Measurements from ENCODE around the gene SPSB2. TPM values are rescaled to one million over a fixed set of nuclear protein-coding genes. Genes with fewer than 3 reads are reported as not detected.

The SPSB2 gene
- 5.6 TPM for polyA plus RNA-seq (2013)

- POLR2A ChIA-PET, result interaction anchor here (0.9 to 2.6 kb wide), 6 partner anchors 17 to 235 kb away, joined by 3 to 21 read pairs (median 5); partner anchors contain the start of genes C12orf57, C1RL, RNU7-1 and USP5
- Histone ChIP-seq H3K9me3 (ENCODE audit: control extremely low read depth in 1 of 5, control insufficient read depth in 4 of 5, insufficient read depth in 2 of 5, low read depth in 1 of 5, low read length in 4 of 5) (no peaks in the 10 kb centered on the region), H3K27me3 (replicated peaks in 2 of 5; ENCODE audit: control insufficient read depth in 4 of 5, insufficient read depth in 5 of 5, low read length in 4 of 5) (no peaks in the 10 kb centered on the region), H3K4me1 (ENCODE audit: control extremely low read depth in 1 of 4, control insufficient read depth in 4 of 4, insufficient read depth in 4 of 4, low read length in 3 of 4) (peaks cover 16 to 63% (median 55%) of the 10 kb centered on the region in 4 experiments), H3K27ac (ENCODE audit: insufficient read depth in 1 of 2, low read depth in 1 of 2, low read length in 2 of 2, poor library complexity in 1 of 2, severe bottlenecking in 2 of 2) (peak within 1 kb of the TSS; percentile 55 to 86), H3K36me3 (ENCODE audit: control insufficient read depth in 4 of 4, insufficient read depth in 4 of 4, low read length in 3 of 4) (peaks cover 4 to 29% (median 22%) of the 10 kb centered on the region in 4 experiments), H3K4me3 (ENCODE audit: control insufficient read depth in 1 of 7, extremely low read depth in 1 of 7, insufficient read depth in 4 of 7, low read depth in 2 of 7, low read length in 6 of 7) (peak within 1 kb of the TSS; percentile 77 to 94 (median 82))
- peak; percentile 98 to 99 (median 99) for DNase-seq
- CTCF ChIA-PET, result interaction anchor here (0.7 to 9.4 kb wide), 35 partner anchors 9 to 238 kb away, joined by 3 to 105 read pairs (median 5); partner anchors contain the start of genes C12orf57, CDCA3, LRRC23 and MLF2
- under 1% methylated on average over 49 of the region's 66 CpGs for WGBS (ENCODE audit: insufficient coverage)
These were observed at the start of gene SPSB2 for GRCh38 chr12:6873094-6874014. Gene SPSB2 (minus strand): TSS chr12:6873303. CDS start chr12:6872901, 402 bp downstream.

GRCh38 chr12:6921996-6922946 is 49.2 kb upstream of the SPSB2 start:
- peaks cover 5 to 52% (median 38%) of the 10 kb centered on the region in 4 experiments for H3K4me1 ChIP-seq (ENCODE audit: control extremely low read depth in 1 of 4, control insufficient read depth in 4 of 4, insufficient read depth in 4 of 4, low read length in 3 of 4)
- DNase-seq, result no peak
- CTCF ChIA-PET, result interaction anchor here (0.7 to 9.1 kb wide), 9 partner anchors 9 to 50 kb away, joined by 3 to 124 read pairs (median 4); partner anchors contain the start of genes C12orf57, RNU7-1 and SPSB2
- H3K4me3 ChIP-seq (ENCODE audit: control insufficient read depth in 1 of 7, extremely low read depth in 1 of 7, insufficient read depth in 4 of 7, low read depth in 2 of 7, low read length in 6 of 7), result no peak overlapping the region
- WGBS (ENCODE audit: insufficient coverage), result 69% methylated on average over 9 of the region's 9 CpGs
- H3K27ac ChIP-seq (ENCODE audit: insufficient read depth in 1 of 2, low read depth in 1 of 2, low read length in 2 of 2, poor library complexity in 1 of 2, severe bottlenecking in 2 of 2), result peak overlapping the region in 1 of 2 experiments; percentile 3
- H3K36me3 ChIP-seq (ENCODE audit: control insufficient read depth in 4 of 4, insufficient read depth in 4 of 4, low read length in 3 of 4), result peaks cover 0 to 28% (median 7%) of the 10 kb centered on the region in 4 experiments
- H3K9me3 ChIP-seq (ENCODE audit: control extremely low read depth in 1 of 5, control insufficient read depth in 4 of 5, insufficient read depth in 2 of 5, low read depth in 1 of 5, low read length in 4 of 5), result no peaks in the 10 kb centered on the region
- no peaks in the 10 kb centered on the region for H3K27me3 ChIP-seq (replicated peaks in 2 of 5; ENCODE audit: control insufficient read depth in 4 of 5, insufficient read depth in 5 of 5, low read length in 4 of 5)
- POLR2A ChIA-PET, result no interaction called here

GRCh38 chr12:6921539-6921938 is 48.4 kb upstream of the SPSB2 start:
- Histone ChIP-seq H3K27ac (ENCODE audit: insufficient read depth in 1 of 2, low read depth in 1 of 2, low read length in 2 of 2, poor library complexity in 1 of 2, severe bottlenecking in 2 of 2) (no peak overlapping the region), H3K9me3 (ENCODE audit: control extremely low read depth in 1 of 5, control insufficient read depth in 4 of 5, insufficient read depth in 2 of 5, low read depth in 1 of 5, low read length in 4 of 5) (no peaks in the 10 kb centered on the region), H3K4me3 (ENCODE audit: control insufficient read depth in 1 of 7, extremely low read depth in 1 of 7, insufficient read depth in 4 of 7, low read depth in 2 of 7, low read length in 6 of 7) (no peak overlapping the region), H3K4me1 (ENCODE audit: control extremely low read depth in 1 of 4, control insufficient read depth in 4 of 4, insufficient read depth in 4 of 4, low read length in 3 of 4) (peaks cover 5 to 44% (median 31%) of the 10 kb centered on the region in 4 experiments), H3K36me3 (ENCODE audit: control insufficient read depth in 4 of 4, insufficient read depth in 4 of 4, low read length in 3 of 4) (peaks cover 0 to 35% (median 10%) of the 10 kb centered on the region in 4 experiments), H3K27me3 (replicated peaks in 2 of 5; ENCODE audit: control insufficient read depth in 4 of 5, insufficient read depth in 5 of 5, low read length in 4 of 5) (no peaks in the 10 kb centered on the region)
- POLR2A ChIA-PET, result no interaction called here
- WGBS (ENCODE audit: insufficient coverage), result 99% methylated on average over 7 of the region's 7 CpGs
- CTCF ChIA-PET, result interaction anchor here (0.7 to 9.1 kb wide), 7 partner anchors 9 to 49 kb away, joined by 3 to 124 read pairs (median 5); partner anchors contain the start of genes C12orf57, RNU7-1 and SPSB2
- DNase-seq, result no peak

- H3K27ac ChIP-seq (ENCODE audit: insufficient read depth in 1 of 2, low read depth in 1 of 2, low read length in 2 of 2, poor library complexity in 1 of 2, severe bottlenecking in 2 of 2), result no peak overlapping the region
- H3K36me3 ChIP-seq (ENCODE audit: control insufficient read depth in 4 of 4, insufficient read depth in 4 of 4, low read length in 3 of 4), result peaks cover 0 to 39% (median 10%) of the 10 kb centered on the region in 4 experiments
- H3K9me3 ChIP-seq (ENCODE audit: control extremely low read depth in 1 of 5, control insufficient read depth in 4 of 5, insufficient read depth in 2 of 5, low read depth in 1 of 5, low read length in 4 of 5), result no peaks in the 10 kb centered on the region
- no peak for DNase-seq
- 100% methylated on average over 2 of the region's 7 CpGs for WGBS (ENCODE audit: insufficient coverage)
- no peak overlapping the region for H3K4me3 ChIP-seq (ENCODE audit: control insufficient read depth in 1 of 7, extremely low read depth in 1 of 7, insufficient read depth in 4 of 7, low read depth in 2 of 7, low read length in 6 of 7)
- ChIA-PET CTCF (interaction anchor here (1.2 to 9.1 kb wide), 5 partner anchors 9 to 189 kb away, joined by 3 to 124 read pairs (median 4); partner anchors contain the start of gene C1RL), POLR2A (interaction anchor here (0.6 kb wide), 1 partner anchor 18 kb away, joined by 3 read pairs; no protein-coding TSS in a partner anchor)
- peaks cover 3 to 34% (median 23%) of the 10 kb centered on the region in 4 experiments for H3K4me1 ChIP-seq (ENCODE audit: control extremely low read depth in 1 of 4, control insufficient read depth in 4 of 4, insufficient read depth in 4 of 4, low read length in 3 of 4)
- H3K27me3 ChIP-seq (replicated peaks in 2 of 5; ENCODE audit: control insufficient read depth in 4 of 5, insufficient read depth in 5 of 5, low read length in 4 of 5), result peaks cover 0 to 2% (median 0%) of the 10 kb centered on the region in 5 experiments
These were observed 46.5 kb upstream of the SPSB2 start for GRCh38 chr12:6919588-6919987.

- CTCF ChIA-PET, result interaction anchor here (0.6 to 1.7 kb wide), 9 partner anchors 8 to 1282 kb away, joined by 3 to 13 read pairs (median 4); partner anchors contain the start of gene SPSB2
- peaks cover 0 to 37% (median 10%) of the 10 kb centered on the region in 4 experiments for H3K36me3 ChIP-seq (ENCODE audit: control insufficient read depth in 4 of 4, insufficient read depth in 4 of 4, low read length in 3 of 4)
- 94% methylated on average over 9 of the region's 14 CpGs for WGBS (ENCODE audit: insufficient coverage)
- H3K27ac ChIP-seq (ENCODE audit: insufficient read depth in 1 of 2, low read depth in 1 of 2, low read length in 2 of 2, poor library complexity in 1 of 2, severe bottlenecking in 2 of 2), result no peak overlapping the region
- POLR2A ChIA-PET, result no interaction called here
- DNase-seq, result no peak
- H3K27me3 ChIP-seq (replicated peaks in 2 of 5; ENCODE audit: control insufficient read depth in 4 of 5, insufficient read depth in 5 of 5, low read length in 4 of 5), result peaks cover 0 to 2% (median 0%) of the 10 kb centered on the region in 5 experiments
- peaks cover 0 to 27% (median 23%) of the 10 kb centered on the region in 4 experiments for H3K4me1 ChIP-seq (ENCODE audit: control extremely low read depth in 1 of 4, control insufficient read depth in 4 of 4, insufficient read depth in 4 of 4, low read length in 3 of 4)
- no peak overlapping the region for H3K4me3 ChIP-seq (ENCODE audit: control insufficient read depth in 1 of 7, extremely low read depth in 1 of 7, insufficient read depth in 4 of 7, low read depth in 2 of 7, low read length in 6 of 7)
- H3K9me3 ChIP-seq (ENCODE audit: control extremely low read depth in 1 of 5, control insufficient read depth in 4 of 5, insufficient read depth in 2 of 5, low read depth in 1 of 5, low read length in 4 of 5), result no peaks in the 10 kb centered on the region
These were observed 44.6 kb upstream of the SPSB2 start for GRCh38 chr12:6917491-6918231.

Measured in common myeloid progenitor, CD34-positive (primary cell).